Mesenchymal stem cell (in vitro differentiated cells and primary cell): ENCODE measurements around the gene LMO1.

ENCODE experiments used
- DNase-seq: peaks from one replicate; pipeline ENCODE4 v3.0.0-alpha.2; 2013
- H2AFZ ChIP-seq: one replicate; pipeline ENCODE4 v1.6.1; 2013; ENCODE audit warnings: low read depth, mild to moderate bottlenecking, control low read depth, inconsistent platforms, low read length, moderate library complexity
- H2AK5ac ChIP-seq: 2 replicates; pipeline ENCODE4 v1.6.1; 2013; ENCODE audit warnings: low read length, moderate library complexity, mild to moderate bottlenecking, inconsistent platforms; ENCODE audit not compliant: severe bottlenecking
- H2BK120ac ChIP-seq: one replicate; pipeline ENCODE4 v1.6.1; 2013; ENCODE audit warnings: low read depth, mild to moderate bottlenecking, inconsistent platforms, low read length, moderate library complexity
- H2BK12ac ChIP-seq, 2 experiments: one replicate each; pipeline ENCODE4 v1.6.1; 2013; ENCODE audit warnings: inconsistent platforms in 2 of 2, low read length in 2 of 2, mild to moderate bottlenecking in 2 of 2, moderate library complexity in 2 of 2, control low read depth in 1 of 2
- H2BK15ac ChIP-seq: one replicate; pipeline ENCODE4 v1.6.1; 2013; ENCODE audit warnings: mild to moderate bottlenecking, low read depth, inconsistent platforms; ENCODE audit not compliant: poor library complexity, severe bottlenecking
- H2BK5ac ChIP-seq: 2 replicates; pipeline ENCODE4 v1.6.1; 2013; ENCODE audit warnings: low read depth, mild to moderate bottlenecking, low read length, control low read depth, inconsistent platforms; ENCODE audit not compliant: poor library complexity, severe bottlenecking
- H3K14ac ChIP-seq, 2 experiments: one replicate each; pipeline ENCODE4 v1.6.1; 2013; ENCODE audit warnings: inconsistent platforms in 2 of 2, low read length in 2 of 2, control low read depth in 1 of 2, mild to moderate bottlenecking in 1 of 2, moderate library complexity in 1 of 2
- H3K18ac ChIP-seq, 2 experiments: one replicate each; pipeline ENCODE4 v1.6.1; 2013; ENCODE audit warnings: inconsistent platforms in 2 of 2, low read length in 2 of 2, control low read depth in 1 of 2, low read depth in 1 of 2, mild to moderate bottlenecking in 1 of 2
- H3K23ac ChIP-seq, 2 experiments: one replicate each; pipeline ENCODE4 v1.6.1; 2013; ENCODE audit warnings: inconsistent platforms in 2 of 2, low read length in 2 of 2, mild to moderate bottlenecking in 2 of 2, moderate library complexity in 2 of 2, control low read depth in 1 of 2
- H3K27ac ChIP-seq: 2 replicates; pipeline ENCODE4 v1.5.1; 2013; ENCODE audit warnings: mild to moderate bottlenecking, moderate library complexity, low read length, control low read depth, inconsistent platforms; ENCODE audit not compliant: poor library complexity, severe bottlenecking
- H3K27me3 ChIP-seq, 2 experiments: 2 replicates each; pipeline versions ENCODE4 v1.6.1 to v1.7.0; 2013; ENCODE audit warnings: low read length in 2 of 2, mild to moderate bottlenecking in 2 of 2, moderate library complexity in 2 of 2, control low read depth in 1 of 2, inconsistent platforms in 1 of 2; ENCODE audit not compliant: control insufficient read depth in 1 of 2, insufficient read depth in 1 of 2
- H3K36me3 ChIP-seq, 2 experiments: 2 replicates each; pipeline versions ENCODE4 v1.6.1 to v1.7.0; 2013; ENCODE audit warnings: low read length in 2 of 2, control low read depth in 1 of 2, inconsistent platforms in 1 of 2, low read depth in 1 of 2, mild to moderate bottlenecking in 1 of 2; ENCODE audit not compliant: insufficient read depth in 2 of 2, control insufficient read depth in 1 of 2
- H3K4ac ChIP-seq, 2 experiments: one replicate each; pipeline ENCODE4 v1.6.1; 2013; ENCODE audit warnings: inconsistent platforms in 2 of 2, low read length in 2 of 2, mild to moderate bottlenecking in 2 of 2, moderate library complexity in 2 of 2, control low read depth in 1 of 2, low read depth in 1 of 2
- H3K4me1 ChIP-seq: 2 replicates; pipeline ENCODE4 v1.6.1; 2013; ENCODE audit warnings: low read depth, low read length, control low read depth; ENCODE audit not compliant: control insufficient read depth, insufficient read depth
- H3K4me2 ChIP-seq: 2 replicates; pipeline ENCODE4 v1.6.1; 2013; ENCODE audit warnings: low read length, mild to moderate bottlenecking, inconsistent platforms; ENCODE audit not compliant: poor library complexity, severe bottlenecking
- H3K4me3 ChIP-seq, 2 experiments: 2 replicates each; pipeline versions ENCODE4 v1.5.1 to v1.7.0; 2013; ENCODE audit warnings: low read length in 2 of 2, mild to moderate bottlenecking in 2 of 2, control low read depth in 1 of 2, low read depth in 1 of 2; ENCODE audit not compliant: insufficient read depth in 1 of 2
- H3K79me1 ChIP-seq: replicated peaks from 2 replicates; pipeline ENCODE4 v1.6.1; 2013; ENCODE audit warnings: mild to moderate bottlenecking, control low read depth, low read length, inconsistent platforms; ENCODE audit not compliant: poor library complexity, severe bottlenecking
- H3K9ac ChIP-seq: 2 replicates; pipeline ENCODE4 v1.7.0; 2013; ENCODE audit warnings: mild to moderate bottlenecking, low read length, moderate library complexity
- H3K9me3 ChIP-seq: 2 replicates; pipeline ENCODE4 v1.7.0; 2013; ENCODE audit warnings: mild to moderate bottlenecking, low read length; ENCODE audit not compliant: control insufficient read depth
- H4K8ac ChIP-seq: one replicate; pipeline ENCODE4 v1.6.1; 2013; ENCODE audit warnings: inconsistent platforms, mild to moderate bottlenecking, low read length, moderate library complexity
- H4K91ac ChIP-seq: one replicate; pipeline ENCODE4 v1.6.1; 2013; ENCODE audit warnings: mild to moderate bottlenecking, low read length, inconsistent platforms
- WGBS: methylation state at CpG from one replicate; pipeline ENCODE4 v1.1.7; 2013; ENCODE audit warnings: mixed read lengths; 5-methylcytosine and 5-hydroxymethylcytosine counted together

The LMO1 gene

GRCh38 chr11:8242118-8242475 is 21.6 kb downstream of the LMO1 start:
- Histone ChIP-seq H3K4me1 (no peaks in the 10 kb centered on the region), H3K23ac (no peak overlapping the region), H3K4me2 (no peak overlapping the region), H3K36me3 (no peaks in the 10 kb centered on the region), H3K79me1 (no peaks in the 10 kb centered on the region), H3K18ac (no peak overlapping the region), H4K91ac (no peak overlapping the region), H3K9ac (no peak overlapping the region), H2AK5ac (no peak overlapping the region), H3K27me3 (peaks cover 50 to 81% of the 10 kb centered on the region in 2 experiments), H3K4ac (no peak overlapping the region), H2BK12ac (no peak overlapping the region), H4K8ac (no peak overlapping the region), H2AFZ (no peak overlapping the region), H3K4me3 (no peak overlapping the region), H2BK5ac (no peak overlapping the region), H3K9me3 (no peaks in the 10 kb centered on the region), H3K14ac (no peak overlapping the region), H2BK120ac (no peak overlapping the region), H2BK15ac (no peak overlapping the region), H3K27ac (no peak overlapping the region)
- DNase-seq, result no peak
- WGBS, result 46% methylated on average over 3 of the region's 3 CpGs

GRCh38 chr11:8241373-8242117 is 22.1 kb downstream of the LMO1 start:
- Histone ChIP-seq H3K4ac (no peak overlapping the region), H2BK15ac (no peak overlapping the region), H3K14ac (no peak overlapping the region), H3K18ac (no peak overlapping the region), H2AK5ac (no peak overlapping the region), H4K8ac (no peak overlapping the region), H3K36me3 (no peaks in the 10 kb centered on the region), H2BK12ac (no peak overlapping the region), H2AFZ (no peak overlapping the region), H2BK5ac (no peak overlapping the region), H3K27ac (no peak overlapping the region), H3K79me1 (no peaks in the 10 kb centered on the region), H3K4me2 (no peak overlapping the region), H3K4me1 (no peaks in the 10 kb centered on the region), H3K4me3 (no peak overlapping the region), H3K27me3 (peaks cover 47 to 75% of the 10 kb centered on the region in 2 experiments), H4K91ac (no peak overlapping the region), H3K9ac (no peak overlapping the region), H2BK120ac (no peak overlapping the region), H3K9me3 (no peaks in the 10 kb centered on the region), H3K23ac (no peak overlapping the region)
- no peak for DNase-seq

GRCh38 chr11:8239536-8240228 is 24.0 kb downstream of the LMO1 start:
- no peak overlapping the region for H4K8ac ChIP-seq
- H3K9ac ChIP-seq, result no peak overlapping the region
- no peak for DNase-seq
- peak overlapping the region in 1 of 2 experiments; percentile 6 for H3K4me3 ChIP-seq
- no peak overlapping the region for H2BK120ac ChIP-seq
- no peak overlapping the region for H3K18ac ChIP-seq
- H4K91ac ChIP-seq, result no peak overlapping the region
- no peak overlapping the region for H2BK12ac ChIP-seq
- no peak overlapping the region for H3K4ac ChIP-seq
- no peak overlapping the region for H3K4me2 ChIP-seq
- no peaks in the 10 kb centered on the region for H3K9me3 ChIP-seq
- no peak overlapping the region for H2AK5ac ChIP-seq
- H3K23ac ChIP-seq, result no peak overlapping the region
- H3K79me1 ChIP-seq, result no peaks in the 10 kb centered on the region
- H3K27ac ChIP-seq, result no peak overlapping the region
- 71% methylated on average over 6 of the region's 6 CpGs for WGBS
- H2AFZ ChIP-seq, result no peak overlapping the region
- no peak overlapping the region for H2BK15ac ChIP-seq
- H3K36me3 ChIP-seq, result no peaks in the 10 kb centered on the region
- no peaks in the 10 kb centered on the region for H3K4me1 ChIP-seq
- H3K27me3 ChIP-seq, result peaks cover 34 to 59% of the 10 kb centered on the region in 2 experiments
- no peak overlapping the region for H3K14ac ChIP-seq
- H2BK5ac ChIP-seq, result no peak overlapping the region

- Histone ChIP-seq H3K36me3 (peaks cover 0 to 3% of the 10 kb centered on the region in 2 experiments), H3K4me2 (no peak overlapping the region), H3K9me3 (no peaks in the 10 kb centered on the region), H2AFZ (no peak overlapping the region), H3K27ac (no peak overlapping the region), H3K18ac (no peak overlapping the region), H4K8ac (no peak overlapping the region), H3K79me1 (no peaks in the 10 kb centered on the region), H2AK5ac (no peak overlapping the region), H3K14ac (no peak overlapping the region), H2BK120ac (no peak overlapping the region), H3K4me1 (peaks cover 6% of the 10 kb centered on the region), H3K9ac (no peak overlapping the region), H3K23ac (no peak overlapping the region), H3K27me3 (peaks cover 31 to 57% of the 10 kb centered on the region in 2 experiments), H3K4ac (no peak overlapping the region), H2BK5ac (no peak overlapping the region), H4K91ac (no peak overlapping the region), H2BK12ac (no peak overlapping the region), H3K4me3 (no peak overlapping the region), H2BK15ac (no peak overlapping the region)
- DNase-seq, result no peak
- WGBS, result 85% methylated on average over 4 of the region's 4 CpGs
Measured at GRCh38 chr11:8239040-8239439, 24.6 kb downstream of the LMO1 start.
